Fibroblast of lung (primary cell): Measurements from ENCODE around the gene SMIM10L1.

Source experiments
- EZH2 ChIP-seq: IDR thresholded peaks from 2 replicates; pipeline ENCODE4 v1.5.1; 2012; ENCODE audit warnings: low read length, control low read depth, mild to moderate bottlenecking; ENCODE audit errors: missing control alignments
- TF ChIP-seq, protein P1 (sequence below), 2 donors: IDR thresholded peaks in 1 of 2; conservative IDR thresholded peaks in 1 of 2; 1 replicate in 1 of 2; 2 replicates in 1 of 2; pipeline ENCODE4 v1.5.1; 2011 to 2012; ENCODE audit warnings: low read length in 2 of 2, control low read depth in 1 of 2, inconsistent platforms in 1 of 2, low read depth in 1 of 2, mild to moderate bottlenecking in 1 of 2

- TF ChIP-seq, protein P1, sequence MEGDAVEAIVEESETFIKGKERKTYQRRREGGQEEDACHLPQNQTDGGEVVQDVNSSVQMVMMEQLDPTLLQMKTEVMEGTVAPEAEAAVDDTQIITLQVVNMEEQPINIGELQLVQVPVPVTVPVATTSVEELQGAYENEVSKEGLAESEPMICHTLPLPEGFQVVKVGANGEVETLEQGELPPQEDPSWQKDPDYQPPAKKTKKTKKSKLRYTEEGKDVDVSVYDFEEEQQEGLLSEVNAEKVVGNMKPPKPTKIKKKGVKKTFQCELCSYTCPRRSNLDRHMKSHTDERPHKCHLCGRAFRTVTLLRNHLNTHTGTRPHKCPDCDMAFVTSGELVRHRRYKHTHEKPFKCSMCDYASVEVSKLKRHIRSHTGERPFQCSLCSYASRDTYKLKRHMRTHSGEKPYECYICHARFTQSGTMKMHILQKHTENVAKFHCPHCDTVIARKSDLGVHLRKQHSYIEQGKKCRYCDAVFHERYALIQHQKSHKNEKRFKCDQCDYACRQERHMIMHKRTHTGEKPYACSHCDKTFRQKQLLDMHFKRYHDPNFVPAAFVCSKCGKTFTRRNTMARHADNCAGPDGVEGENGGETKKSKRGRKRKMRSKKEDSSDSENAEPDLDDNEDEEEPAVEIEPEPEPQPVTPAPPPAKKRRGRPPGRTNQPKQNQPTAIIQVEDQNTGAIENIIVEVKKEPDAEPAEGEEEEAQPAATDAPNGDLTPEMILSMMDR (conservative IDR thresholded peaks at IDR 0.05 in 1 of 2, IDR thresholded peaks at IDR 0.05 in 1 of 2; ENCODE audit: low read depth in 1 of 2, low read length in 2 of 2): no peak
- no peak for TF ChIP-seq EZH2
These were observed 12.0 kb upstream of the SMIM10L1 start for GRCh38 chr12:11158885-11159444.
